GM12874 (cell line): ENCODE results near the gene CCIN.

Source experiments
- CTCF ChIP-seq: IDR thresholded peaks from 2 replicates; pipeline ENCODE4 v1.5.1; 2011; ENCODE audit warnings: low read depth, mild to moderate bottlenecking, control low read depth, low read length, moderate library complexity; ENCODE audit not compliant: insufficient read depth

The CCIN gene

GRCh38 chr9:36214571-36214970, 45.4 kb downstream of the CCIN start:
- no peak for TF ChIP-seq CTCF

GRCh38 chr9:36217256-36217968, 48.2 kb downstream of the CCIN start:
- no peak for TF ChIP-seq CTCF

GRCh38 chr9:36218011-36218410, 48.8 kb downstream of the CCIN start:
- no peak for TF ChIP-seq CTCF

- no peak for TF ChIP-seq CTCF
These were observed 49.3 kb downstream of the CCIN start for GRCh38 chr9:36218411-36218901.
